Keratinocyte (primary cell): ENCODE measurements around the gene ZNF239.

Source experiments
- CTCF ChIP-seq, 3 experiments: IDR thresholded peaks in 1 of 3; conservative IDR thresholded peaks in 1 of 3; optimal IDR thresholded peaks in 1 of 3; 2 replicates in 2 of 3; 3 replicates in 1 of 3; pipeline versions ENCODE3 to v1.5.1; 2011; ENCODE audit warnings: low read length in 3 of 3, mild to moderate bottlenecking in 3 of 3, moderate library complexity in 2 of 3, control low read depth in 1 of 3, inconsistent platforms in 1 of 3; ENCODE audit not compliant: insufficient read depth in 2 of 3; ENCODE audit errors: extremely low read depth in 1 of 3
- EZH2 ChIP-seq: IDR thresholded peaks from one replicate; pipeline ENCODE4 v1.6.1; 2012; ENCODE audit warnings: inconsistent platforms, mild to moderate bottlenecking, low read length, moderate library complexity

GRCh38 chr10:43574001-43574892 is at the start of gene ZNF239:
- no peak for TF ChIP-seq CTCF (optimal IDR thresholded peaks at IDR 0.05 in 1 of 3, IDR thresholded peaks at IDR 0.05 in 1 of 3, conservative IDR thresholded peaks at IDR 0.05 in 1 of 3; ENCODE audit: extremely low read depth in 1 of 3, insufficient read depth in 2 of 3, low read length in 3 of 3)
- TF ChIP-seq EZH2: no peak
